ENCODE results near the gene EYA2. TPM values are rescaled to one million over a fixed set of nuclear protein-coding genes. Genes with fewer than 3 reads are reported as not detected.

Gene EYA2
- total RNA-seq, 1 donor from 2014 or later, result 8.1 TPM

GRCh38 chr20:46894971-46895905 lies 595 bp downstream of the EYA2 start:
- Histone ChIP-seq H3K27me3 (no peaks in the 10 kb centered on the region), H3K9me3 (no peaks in the 10 kb centered on the region), H3K4me3 (peak overlapping the region; percentile 50 to 54), H3K4me1 (peaks cover 9% of the 10 kb centered on the region), H3K27ac (peak overlapping the region; percentile 30), H3K36me3 (no peaks in the 10 kb centered on the region)
- intact Hi-C loops (cut with DNase I), result no loop called here
- peak in 1 of 2 donors; percentile 55 for DNase-seq (ENCODE audit: extremely low spot score in 2 of 2)
- TF ChIP-seq POLR2A (IDR thresholded peaks at IDR 0.05) (no peak), CTCF (IDR thresholded peaks at IDR 0.05) (no peak), POLR2AphosphoS5 (IDR thresholded peaks at IDR 0.05; ENCODE audit: insufficient read depth in 1 of 2, low read depth in 1 of 2) (peak in 1 of 2 donors; percentile 11)

DNA sequence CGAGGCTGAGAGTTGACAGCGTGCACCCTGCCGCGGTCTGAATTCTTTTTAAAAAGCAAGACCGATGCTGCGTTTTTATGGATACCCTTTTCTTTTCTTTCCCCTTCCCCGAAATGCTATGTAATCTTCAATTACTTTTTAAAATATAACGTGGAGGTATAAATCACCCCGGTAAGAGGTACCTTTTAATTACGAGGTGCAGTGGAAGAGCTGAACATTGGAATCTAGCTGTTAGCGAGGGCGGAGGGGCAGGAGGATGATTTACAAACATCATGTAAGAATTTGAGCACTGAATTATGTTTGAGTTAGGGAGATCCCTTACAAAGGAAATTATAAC lies 1.2 kb downstream of the EYA2 start:
- peak overlapping the region; percentile 30 for H3K27ac ChIP-seq
- no peak for TF ChIP-seq POLR2AphosphoS5 (IDR thresholded peaks at IDR 0.05; ENCODE audit: insufficient read depth in 1 of 2, low read depth in 1 of 2)
- no peak for TF ChIP-seq CTCF (IDR thresholded peaks at IDR 0.05)
- TF ChIP-seq POLR2A (IDR thresholded peaks at IDR 0.05), result no peak
- no peaks in the 10 kb centered on the region for H3K36me3 ChIP-seq
- H3K4me1 ChIP-seq, result peaks cover 9% of the 10 kb centered on the region
- no peaks in the 10 kb centered on the region for H3K27me3 ChIP-seq
- DNase-seq (ENCODE audit: extremely low spot score in 2 of 2), result no peak
- H3K9me3 ChIP-seq, result no peaks in the 10 kb centered on the region
- H3K4me3 ChIP-seq, result peak overlapping the region; percentile 50 to 54
- intact Hi-C loops (cut with DNase I), result no loop called here

DNA sequence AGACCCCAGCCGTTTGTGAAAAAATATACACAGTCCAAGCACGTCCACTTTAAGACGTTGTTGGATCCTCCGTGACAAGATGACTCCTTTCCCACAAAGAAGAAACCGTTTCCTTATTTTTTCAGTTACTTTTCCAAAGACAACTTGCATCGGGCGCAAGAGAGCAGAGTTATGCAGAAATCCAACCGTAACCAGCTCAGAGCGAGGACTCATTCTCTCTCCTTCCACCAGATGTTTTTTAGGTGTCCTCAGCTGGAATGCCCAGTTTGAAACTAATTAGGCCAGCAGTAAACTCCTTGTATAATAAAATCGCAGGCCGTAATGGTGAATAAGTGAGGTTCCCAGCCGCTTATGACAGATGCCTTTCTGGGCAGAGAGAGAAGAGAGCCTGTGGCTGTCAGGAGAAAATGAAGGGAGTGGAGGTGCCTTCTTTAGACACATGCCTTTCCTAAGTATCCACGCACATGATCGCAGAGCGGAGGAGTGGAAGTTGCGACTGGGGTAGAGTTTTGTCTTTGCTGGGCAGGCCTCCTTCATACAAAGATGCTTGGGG lies 2.8 kb downstream of the EYA2 start:
- no peaks in the 10 kb centered on the region for H3K36me3 ChIP-seq
- intact Hi-C loops (cut with DNase I), result no loop called here
- TF ChIP-seq CTCF (IDR thresholded peaks at IDR 0.05), result no peak
- no peak for TF ChIP-seq POLR2A (IDR thresholded peaks at IDR 0.05)
- TF ChIP-seq POLR2AphosphoS5 (IDR thresholded peaks at IDR 0.05; ENCODE audit: insufficient read depth in 1 of 2, low read depth in 1 of 2), result no peak
- no peak overlapping the region for H3K27ac ChIP-seq
- peak in 1 of 2 donors; percentile 40 for DNase-seq (ENCODE audit: extremely low spot score in 2 of 2)
- no peaks in the 10 kb centered on the region for H3K9me3 ChIP-seq
- peaks cover 9% of the 10 kb centered on the region for H3K4me1 ChIP-seq
- no peaks in the 10 kb centered on the region for H3K27me3 ChIP-seq
- peak overlapping the region in 1 of 2 donors; percentile 7 for H3K4me3 ChIP-seq

DNA sequence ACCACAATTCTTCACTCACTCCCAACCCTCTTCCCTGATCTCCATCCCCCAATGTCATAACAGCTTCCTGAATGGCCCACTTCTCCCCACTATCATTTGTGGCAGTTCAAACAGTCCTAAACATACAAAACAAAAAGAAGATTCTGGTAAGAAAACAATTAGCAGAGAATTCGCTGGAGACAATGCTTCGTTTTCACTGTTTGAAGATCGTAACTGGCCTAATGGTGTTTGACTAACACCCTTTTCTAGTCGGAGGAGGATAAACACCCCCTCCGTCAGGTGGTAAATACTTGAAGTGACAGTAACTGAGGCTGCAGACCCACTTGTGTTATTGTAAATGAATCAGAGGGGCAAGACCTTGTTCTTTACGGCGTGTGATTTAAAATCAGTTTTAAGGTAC lies 3.8 kb downstream of the EYA2 start:
- TF ChIP-seq POLR2AphosphoS5 (IDR thresholded peaks at IDR 0.05; ENCODE audit: insufficient read depth in 1 of 2, low read depth in 1 of 2) (no peak), POLR2A (IDR thresholded peaks at IDR 0.05) (no peak), CTCF (IDR thresholded peaks at IDR 0.05) (no peak)
- H3K36me3 ChIP-seq, result no peaks in the 10 kb centered on the region
- no peak overlapping the region for H3K27ac ChIP-seq
- no peak overlapping the region for H3K4me3 ChIP-seq
- intact Hi-C loops (cut with DNase I), result no loop called here
- no peaks in the 10 kb centered on the region for H3K9me3 ChIP-seq
- DNase-seq (ENCODE audit: extremely low spot score in 2 of 2), result no peak
- H3K27me3 ChIP-seq, result no peaks in the 10 kb centered on the region
- H3K4me1 ChIP-seq, result peaks cover 9% of the 10 kb centered on the region

DNA sequence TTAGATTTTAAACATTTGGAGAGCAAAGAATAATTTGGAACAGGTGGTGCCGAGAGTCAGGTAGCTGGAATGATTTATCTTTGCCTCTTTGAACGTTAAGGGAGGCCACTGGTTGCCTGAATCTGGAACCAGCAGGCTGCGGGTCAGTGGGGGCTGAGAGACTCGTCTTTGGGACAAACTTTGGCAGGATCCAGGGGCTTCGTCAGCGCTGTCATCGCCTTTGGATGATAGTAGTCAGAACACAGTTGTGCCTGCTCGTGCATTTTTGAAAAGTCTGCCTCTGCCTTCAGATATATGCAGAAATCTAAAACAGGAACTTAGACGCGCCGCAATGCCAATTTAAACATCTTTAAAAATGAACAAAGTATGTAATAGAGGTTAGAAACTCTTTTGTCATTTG lies 5.0 kb downstream of the EYA2 start:
- H3K36me3 ChIP-seq, result no peaks in the 10 kb centered on the region
- no peak overlapping the region for H3K27ac ChIP-seq
- H3K4me1 ChIP-seq, result peaks cover 9% of the 10 kb centered on the region
- intact Hi-C loops (cut with DNase I), result no loop called here
- no peak for DNase-seq (ENCODE audit: extremely low spot score in 2 of 2)
- TF ChIP-seq POLR2A (IDR thresholded peaks at IDR 0.05), result no peak
- TF ChIP-seq POLR2AphosphoS5 (IDR thresholded peaks at IDR 0.05; ENCODE audit: insufficient read depth in 1 of 2, low read depth in 1 of 2), result no peak
- no peak for TF ChIP-seq CTCF (IDR thresholded peaks at IDR 0.05)
- no peaks in the 10 kb centered on the region for H3K9me3 ChIP-seq
- no peak overlapping the region for H3K4me3 ChIP-seq
- H3K27me3 ChIP-seq, result no peaks in the 10 kb centered on the region
